Stimulated activated CD4-positive, alpha-beta T cell treated with anti-CD3 and anti-CD28 coated beads, TNF-alpha, amount 100 ng/mL, for 24 hours (primary cell): ENCODE data around the gene SIM1.

Source experiments
- DNase-seq, 3 experiments: peaks; one replicate each; pipeline ENCODE4 v3.0.0-alpha.2; 2020; ENCODE audit warnings: low read depth in 3 of 3

Gene SIM1

GRCh38 chr6:100464903-100465700 lies at the start of gene SIM1:
TSS of gene SIM1 (minus strand) at chr6:100464921. CDS start at chr6:100463468, 1,453 bp downstream.
- DNase-seq = peak in 1 of 3 experiments; percentile 16

GRCh38 chr6:100512203-100512862 lies 47.6 kb upstream of the SIM1 start:
- DNase-seq = no peak

GRCh38 chr6:100509101-100509500 lies 44.4 kb upstream of the SIM1 start:
- no peak for DNase-seq

- no peak for DNase-seq
Observed at GRCh38 chr6:100506651-100507050, 41.9 kb upstream of the SIM1 start.

GRCh38 chr6:100504786-100505737 lies 40.3 kb upstream of the SIM1 start:
- no peak for DNase-seq

- no peak for DNase-seq
Observed at GRCh38 chr6:100503043-100503705, 38.5 kb upstream of the SIM1 start.

GRCh38 chr6:100493206-100493888 lies 28.6 kb upstream of the SIM1 start:
- no peak for DNase-seq

- no peak for DNase-seq
Observed at GRCh38 chr6:100491952-100492670, 27.4 kb upstream of the SIM1 start.

- no peak for DNase-seq
Observed at GRCh38 chr6:100490065-100490464, 25.3 kb upstream of the SIM1 start.

- DNase-seq = no peak
Observed at GRCh38 chr6:100488244-100488643, 23.5 kb upstream of the SIM1 start.

GRCh38 chr6:100487638-100488037 lies 22.9 kb upstream of the SIM1 start:
- no peak for DNase-seq

GRCh38 chr6:100485268-100485667 lies 20.5 kb upstream of the SIM1 start:
- no peak for DNase-seq

- no peak for DNase-seq
Observed at GRCh38 chr6:100484474-100484873, 19.8 kb upstream of the SIM1 start.

- DNase-seq = no peak
Observed at GRCh38 chr6:100482698-100483097, 18.0 kb upstream of the SIM1 start.

GRCh38 chr6:100479179-100480035 lies 14.7 kb upstream of the SIM1 start:
- no peak for DNase-seq

GRCh38 chr6:100475554-100476320 lies 11.0 kb upstream of the SIM1 start:
- no peak for DNase-seq

GRCh38 chr6:100473182-100473581 lies 8.5 kb upstream of the SIM1 start:
- no peak for DNase-seq

- peak in 1 of 3 experiments; percentile 32 for DNase-seq
Observed at GRCh38 chr6:100472674-100473073, 8.0 kb upstream of the SIM1 start.
